GM19372 (cell line): ENCODE data around the gene RPL19.

Source experiments
- ATAC-seq: cut with Tn5 transposase; IDR thresholded peaks from one replicate; pipeline ENCODE4 v1.9.1; 2021; ENCODE audit warnings: mild to moderate bottlenecking, low read depth, moderate library complexity; ENCODE audit not compliant: unreplicated experiment

Gene RPL19

DNA sequence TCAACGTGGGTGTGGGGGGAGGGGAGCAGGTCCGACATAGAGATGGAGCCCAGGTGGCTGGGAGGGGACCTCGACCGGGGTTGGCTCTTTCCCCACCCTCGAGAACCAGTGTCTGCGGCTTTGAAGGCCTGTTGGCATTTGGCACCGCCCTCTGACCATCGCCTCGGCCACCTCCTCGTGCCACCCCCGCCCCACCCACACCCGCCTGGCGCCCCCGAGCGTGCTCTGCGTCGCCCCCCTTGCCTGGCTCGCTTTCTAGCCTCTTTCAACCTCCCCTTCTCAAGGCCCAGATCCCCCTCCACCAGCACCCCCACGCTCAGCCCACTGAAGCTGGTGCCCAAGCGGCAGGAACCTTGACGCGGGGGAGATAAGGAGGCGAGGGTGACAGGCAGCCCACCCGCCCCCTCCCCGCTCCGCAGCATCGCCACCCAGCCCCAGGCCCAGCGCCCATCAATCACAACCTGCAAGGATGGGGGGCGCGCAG lies 3.2 kb upstream of the RPL19 start:
- no peak for ATAC-seq

DNA sequence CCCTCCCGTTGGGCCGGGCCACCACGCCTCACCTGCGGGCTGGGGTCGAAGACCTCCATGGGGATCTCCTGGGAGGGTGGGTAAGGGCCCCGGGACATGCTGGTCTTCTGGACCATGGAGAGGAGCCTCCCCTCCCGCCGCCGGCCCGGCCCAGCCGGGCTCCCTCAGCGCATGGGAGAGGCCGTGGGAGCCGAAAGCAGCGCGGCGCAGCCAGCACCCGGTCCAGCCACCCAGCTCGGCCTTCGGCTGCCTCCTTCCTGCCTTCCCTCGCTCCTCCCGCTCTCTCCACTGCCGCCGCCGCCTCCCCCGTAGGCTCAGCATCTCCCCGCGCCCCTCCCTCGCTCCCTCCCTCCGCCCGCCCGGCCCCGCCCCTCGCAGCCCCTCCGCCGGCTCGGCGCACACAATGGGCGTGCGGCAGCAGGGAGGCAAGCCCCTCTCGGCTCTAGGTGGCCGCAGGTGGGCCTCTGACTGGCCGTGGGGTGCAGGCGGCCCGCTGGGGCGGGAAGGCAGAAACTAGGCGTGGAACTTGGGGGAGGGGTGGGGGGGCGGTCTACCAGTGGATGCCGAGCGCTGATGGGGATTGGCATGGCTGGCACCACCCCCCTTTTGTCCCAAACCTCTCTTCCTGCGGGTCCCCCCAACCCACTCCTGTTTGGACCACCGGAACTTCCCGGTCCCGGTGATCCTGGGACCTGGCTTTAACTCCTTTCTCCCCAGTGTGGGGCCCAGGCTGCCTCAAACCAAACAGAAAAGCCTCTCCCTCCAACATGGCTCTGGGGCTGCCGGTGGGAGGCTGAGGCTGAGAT lies 2.5 kb upstream of the RPL19 start, which contains the start of gene CACNB1:
Gene CACNB1, minus strand, starts transcription at position 290 of the 806 bp plus-strand sequence. Its CDS starts 174 bp downstream, at position 116.
- no peak for ATAC-seq

DNA sequence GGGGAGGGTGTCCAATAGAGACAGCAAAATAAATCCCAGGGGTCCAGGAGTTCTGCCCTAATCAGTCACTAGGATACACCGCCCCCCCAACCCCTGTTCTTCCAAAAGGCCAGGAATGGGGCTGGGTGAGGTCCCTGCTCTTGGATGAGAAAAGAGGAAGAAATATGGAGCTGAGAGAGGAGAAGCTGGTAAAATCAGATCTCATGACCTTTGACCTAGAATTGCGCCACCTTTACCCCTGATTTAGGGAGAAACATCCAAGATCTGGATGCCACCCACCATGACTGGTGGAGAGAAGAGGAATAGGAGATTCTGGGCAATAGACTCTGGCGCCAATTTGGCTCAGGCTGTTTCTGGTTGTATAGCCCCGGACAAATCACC lies 1.9 kb upstream of the RPL19 start:
- no peak for ATAC-seq

DNA sequence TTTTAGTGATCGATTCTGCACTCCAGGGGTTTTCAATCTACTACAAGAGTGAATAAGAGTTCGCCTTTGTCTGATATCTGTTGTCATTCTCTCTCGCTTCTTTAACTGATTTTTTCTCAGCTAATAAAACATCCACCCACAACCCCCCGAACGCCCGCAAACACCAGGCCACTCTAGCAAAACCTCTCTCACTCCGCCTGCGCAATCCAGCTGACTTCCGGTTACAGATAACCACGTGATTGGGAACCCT lies 338 bp upstream of the RPL19 start:
- ATAC-seq = peak; percentile 56

DNA sequence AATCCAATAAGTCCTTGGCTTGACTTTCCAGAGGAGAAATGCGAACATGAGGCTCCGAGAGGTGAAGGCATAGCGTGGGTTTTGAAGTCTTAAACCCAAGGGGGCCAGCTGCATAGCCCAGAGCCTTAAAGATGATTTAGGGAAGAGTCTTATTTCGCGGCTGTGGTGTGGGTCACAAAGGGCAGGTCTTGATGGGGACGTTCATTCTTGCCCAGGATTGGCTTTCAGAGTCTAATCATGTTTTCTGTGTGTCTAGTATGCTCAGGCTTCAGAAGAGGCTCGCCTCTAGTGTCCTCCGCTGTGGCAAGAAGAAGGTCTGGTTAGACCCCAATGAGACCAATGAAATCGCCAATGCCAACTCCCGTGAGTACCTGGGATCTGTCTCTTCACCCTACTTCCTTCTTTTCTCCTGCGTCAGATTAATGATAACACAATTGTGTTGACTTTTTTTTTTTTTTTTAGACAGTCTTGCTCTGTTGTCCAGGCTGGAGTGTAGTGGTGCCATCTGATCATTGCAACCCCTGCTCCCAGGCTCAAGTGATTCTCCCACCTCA lies 951 bp downstream of the RPL19 start:
- no peak for ATAC-seq

DNA sequence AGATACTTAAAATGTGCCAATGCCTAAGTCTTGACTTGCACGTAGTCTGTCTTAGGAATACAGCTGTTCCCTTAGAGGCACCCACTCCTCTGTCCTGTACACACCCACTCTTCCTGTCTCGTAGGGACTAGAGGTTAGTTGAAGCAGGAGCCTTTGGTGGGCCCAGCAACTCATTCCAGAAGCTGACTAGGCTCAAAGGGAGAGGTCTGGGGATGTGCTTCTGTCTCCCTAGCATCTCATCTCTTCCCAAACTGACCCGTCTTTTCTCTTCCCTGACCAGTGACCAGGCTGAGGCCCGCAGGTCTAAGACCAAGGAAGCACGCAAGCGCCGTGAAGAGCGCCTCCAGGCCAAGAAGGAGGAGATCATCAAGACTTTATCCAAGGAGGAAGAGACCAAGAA lies 4.2 kb downstream of the RPL19 start:
- no peak for ATAC-seq

DNA sequence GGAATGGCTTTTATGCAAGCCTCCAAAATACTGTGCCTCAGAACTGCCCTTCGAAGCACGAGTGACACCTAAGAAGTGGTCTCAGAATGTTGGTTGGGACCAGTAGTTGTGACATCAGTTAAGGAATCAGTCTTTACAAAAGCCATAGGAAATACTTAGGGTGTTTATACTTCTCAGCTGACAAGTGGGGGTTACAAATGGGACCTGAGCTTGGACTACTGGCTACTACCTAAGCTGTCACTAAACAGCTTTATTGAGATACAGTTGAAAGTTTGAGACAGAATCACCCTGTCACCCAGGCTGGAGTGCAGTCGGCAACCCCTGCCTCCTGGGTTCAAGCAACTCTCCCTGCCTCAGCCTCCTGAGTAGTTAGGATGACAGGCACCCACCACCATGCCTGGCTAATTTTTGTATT lies 5.0 kb downstream of the RPL19 start:
- no peak for ATAC-seq

DNA sequence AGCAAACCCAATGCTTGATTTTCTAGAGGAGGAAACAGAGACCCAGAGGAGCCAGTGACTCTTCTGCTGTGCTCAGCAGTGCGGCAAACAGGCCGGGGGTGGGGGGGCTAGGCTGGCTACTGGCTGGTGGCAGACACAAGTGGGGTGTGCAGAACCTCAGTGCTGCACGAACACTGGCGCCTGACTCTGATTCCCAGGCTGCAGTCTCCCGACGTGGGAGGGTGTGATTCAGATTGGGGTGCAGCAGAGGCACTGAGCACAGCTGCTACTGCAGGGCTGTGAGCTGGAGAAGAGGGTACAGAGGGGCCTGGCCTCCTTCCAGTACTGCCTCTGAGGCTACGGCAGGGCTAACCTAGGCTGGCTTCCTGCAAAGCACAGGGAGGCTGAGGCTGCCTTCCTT lies 8.1 kb downstream of the RPL19 start:
- ATAC-seq = no peak

DNA sequence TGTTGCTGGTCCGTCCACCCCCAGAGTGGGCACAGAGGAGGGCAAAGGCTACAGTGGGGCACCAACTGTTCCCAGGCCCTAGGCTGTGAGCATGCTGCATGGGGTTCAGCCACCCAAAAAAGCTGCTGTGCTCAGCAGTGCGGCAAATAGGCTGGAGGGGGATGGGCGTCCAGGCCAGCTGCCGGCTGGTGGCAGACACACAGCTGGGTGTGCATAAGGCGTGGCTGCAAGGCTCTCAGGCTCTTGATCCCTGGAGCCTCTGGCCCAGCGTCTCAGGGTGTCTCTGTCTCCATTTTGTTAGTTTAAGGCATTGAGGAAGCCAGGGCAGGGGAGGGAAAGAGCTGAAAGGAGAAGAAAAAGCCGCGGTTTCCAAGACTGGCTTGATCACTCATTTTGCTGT lies 8.8 kb downstream of the RPL19 start:
- no peak for ATAC-seq

DNA sequence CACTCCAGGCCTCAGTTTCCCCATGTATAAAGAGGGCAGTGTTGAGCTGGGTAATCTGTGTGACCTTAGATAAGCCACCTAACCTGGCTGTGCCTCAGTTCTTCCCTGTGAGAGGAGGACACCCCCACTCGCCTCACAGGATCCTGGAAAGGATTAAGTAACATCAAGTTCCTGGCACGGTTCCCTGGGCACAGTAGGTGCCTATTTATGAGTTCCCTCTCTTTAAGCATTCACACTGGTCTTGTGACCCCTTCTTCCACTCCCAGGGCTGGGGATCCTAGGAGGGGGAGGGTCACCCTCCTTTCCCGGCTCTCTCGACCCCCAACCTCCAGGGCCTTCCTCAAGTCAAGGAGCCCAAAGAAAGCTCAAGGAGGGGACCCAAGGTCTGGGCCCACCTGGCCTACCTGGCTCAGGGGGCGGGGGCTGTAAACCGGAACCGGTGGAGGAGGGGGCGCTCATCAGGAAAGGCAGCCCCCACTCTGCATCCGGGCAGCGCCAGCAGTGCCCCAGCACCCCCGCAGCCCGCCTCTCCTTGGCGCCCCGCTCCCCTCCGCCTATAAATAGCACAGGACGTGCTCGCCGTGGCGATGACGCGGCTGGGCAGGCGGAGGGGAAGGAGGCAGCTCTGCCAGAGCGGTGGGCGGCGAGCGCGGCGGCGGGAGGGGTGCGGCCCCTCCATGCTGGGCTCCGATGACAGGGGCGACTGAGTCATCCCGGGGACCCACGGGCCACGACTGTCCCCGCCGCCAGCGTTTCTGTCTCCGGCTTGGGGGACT lies 9.4 kb downstream of the RPL19 start:
- ATAC-seq = no peak

DNA sequence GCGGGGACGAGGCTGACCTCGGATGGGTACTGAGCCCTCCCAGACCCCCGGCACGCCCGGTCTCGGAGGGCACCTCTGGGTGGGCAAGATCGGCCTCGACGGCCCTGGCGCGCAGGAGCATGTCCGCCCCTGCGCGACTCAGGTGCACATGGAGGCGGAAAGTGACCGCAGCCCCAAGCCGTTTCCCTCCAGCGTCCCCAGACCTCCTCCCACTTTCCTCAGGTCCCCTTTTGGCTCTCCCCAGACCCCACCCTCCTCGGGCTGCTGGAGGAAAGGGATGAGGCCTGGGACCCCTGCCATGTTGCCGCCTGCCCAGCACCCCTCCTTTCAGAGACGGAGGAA lies 10.0 kb downstream of the RPL19 start:
- ATAC-seq = no peak

DNA sequence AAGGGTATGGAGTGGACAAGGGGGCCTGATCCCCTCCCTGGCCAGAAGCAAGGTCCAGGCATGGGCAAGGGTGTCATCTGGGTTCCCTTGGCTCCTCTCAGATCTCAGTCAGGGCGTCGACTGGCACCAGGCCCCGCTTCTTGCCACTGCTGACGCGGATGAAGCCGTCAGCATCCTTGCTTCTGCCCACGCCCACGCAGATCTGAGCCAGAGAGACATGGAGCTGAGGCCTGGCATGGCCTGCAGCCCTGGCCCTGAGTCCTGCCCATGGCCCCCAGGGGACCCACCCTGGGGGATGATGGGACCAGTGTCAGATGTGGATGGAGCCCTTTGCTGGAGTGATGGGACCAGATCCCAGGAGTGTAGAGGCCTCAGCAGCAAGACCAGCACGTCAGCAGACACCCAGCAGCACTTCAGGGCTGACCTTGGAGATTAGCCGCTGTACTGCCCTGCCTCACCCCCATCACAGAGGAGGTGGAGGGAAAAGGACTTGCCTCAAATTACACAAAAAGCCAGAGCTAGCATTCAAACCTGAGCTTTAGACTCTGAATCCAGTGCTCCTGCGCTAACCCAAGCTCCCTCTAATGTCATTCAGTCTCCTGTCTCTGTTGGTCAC lies 12.2 kb downstream of the RPL19 start:
- ATAC-seq = no peak

DNA sequence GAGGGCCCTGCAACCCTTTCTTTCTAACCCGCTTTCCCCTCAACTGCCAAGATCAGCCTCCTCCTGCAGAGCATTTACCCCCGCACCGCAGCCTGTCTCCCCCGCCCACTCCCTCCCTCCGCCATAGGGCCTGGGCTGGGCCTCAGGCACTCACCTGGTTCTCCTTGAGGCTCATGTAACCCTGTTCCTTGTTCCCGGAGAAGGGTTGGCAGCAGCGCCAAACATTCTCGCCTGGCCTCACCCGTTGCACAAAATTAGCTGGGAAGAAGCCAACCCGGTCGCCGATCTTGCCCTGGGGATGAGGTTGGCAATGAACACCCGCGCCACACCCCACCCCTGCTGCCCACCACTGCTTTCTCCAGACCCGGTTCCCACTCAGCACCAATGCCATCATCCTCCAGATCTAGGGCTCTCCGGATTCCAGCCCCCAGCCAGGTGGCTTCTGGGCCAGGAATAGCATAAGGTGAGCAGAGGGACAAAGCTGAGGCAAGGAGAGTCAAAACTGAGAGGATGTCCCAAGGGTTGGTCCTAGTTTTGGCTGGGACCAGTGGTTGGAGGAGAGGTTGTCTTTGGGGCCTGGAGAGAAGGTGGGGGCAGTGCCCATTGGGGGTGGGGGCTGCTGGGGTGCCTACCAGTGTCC lies 12.9 kb downstream of the RPL19 start:
- ATAC-seq = no peak

DNA sequence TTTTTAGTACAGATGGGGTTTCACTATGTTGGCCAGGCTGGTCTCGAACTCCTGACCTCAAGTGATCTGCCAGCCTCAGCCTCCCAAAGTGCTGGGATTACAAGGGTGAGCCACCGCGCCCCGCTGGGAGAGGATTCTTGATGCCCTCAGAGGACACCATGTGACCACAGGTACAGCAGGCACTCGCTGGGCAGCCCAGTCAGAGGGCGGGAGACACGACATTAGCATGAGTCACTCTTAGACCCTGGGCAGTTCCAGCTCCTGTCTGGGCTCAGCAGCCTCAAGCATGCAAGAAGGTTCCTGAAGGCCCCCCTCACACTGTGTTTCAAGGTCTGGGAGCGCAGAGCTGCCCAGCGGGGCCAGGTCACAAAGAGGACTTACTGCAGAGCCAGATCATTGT lies 13.8 kb downstream of the RPL19 start:
- ATAC-seq = no peak

DNA sequence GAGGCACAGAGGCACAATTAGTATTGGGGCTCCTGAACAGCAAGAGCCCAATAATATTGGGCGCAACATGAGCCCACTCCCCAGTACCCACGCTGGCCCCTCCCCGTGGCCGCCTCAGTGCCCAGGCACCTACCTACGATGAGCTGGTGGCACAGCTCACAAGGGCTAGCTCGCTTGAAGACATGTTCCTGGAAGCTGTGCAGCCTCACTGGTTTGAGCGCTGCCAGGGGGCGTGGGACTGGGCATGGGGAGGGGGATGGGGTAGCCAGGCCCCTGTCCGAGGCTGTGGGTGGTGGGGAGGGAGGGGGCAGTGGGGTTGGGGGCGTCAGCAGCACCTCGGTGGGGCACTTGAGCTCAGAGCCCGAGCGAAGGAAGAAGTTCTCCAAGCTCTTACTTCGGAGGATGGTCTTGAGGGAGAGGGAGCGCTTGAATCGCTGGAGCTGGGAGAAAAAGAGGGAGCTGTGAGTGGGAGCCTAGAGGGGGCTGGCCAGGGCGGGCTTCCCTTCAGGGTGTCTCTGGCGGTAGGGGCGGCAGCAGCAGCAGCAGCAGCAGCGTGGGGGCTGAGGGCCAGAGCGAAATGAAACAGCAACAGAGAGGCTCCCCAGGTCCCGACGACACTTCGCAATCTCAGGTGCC lies 17.8 kb downstream of the RPL19 start:
- no peak for ATAC-seq

DNA sequence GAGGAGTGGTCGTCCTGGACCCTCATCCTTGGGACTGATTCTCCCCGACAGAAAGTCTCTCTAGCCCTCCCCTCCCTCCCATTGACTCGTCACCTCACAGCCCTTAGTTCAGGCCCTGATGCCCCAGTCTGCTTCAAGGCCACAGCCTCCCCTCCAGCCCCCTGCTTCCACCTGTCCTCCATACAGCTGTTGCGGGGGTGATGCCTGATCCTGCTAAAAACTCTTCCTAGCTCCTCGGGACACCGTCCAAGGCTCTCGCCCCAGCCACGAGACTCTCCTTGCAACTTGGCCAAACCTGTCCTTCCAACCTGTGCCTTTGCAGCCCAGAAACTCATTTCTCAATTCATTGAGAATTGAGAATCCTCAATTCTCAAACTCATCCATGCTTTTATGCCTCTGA lies 18.8 kb downstream of the RPL19 start:
- ATAC-seq = no peak

DNA sequence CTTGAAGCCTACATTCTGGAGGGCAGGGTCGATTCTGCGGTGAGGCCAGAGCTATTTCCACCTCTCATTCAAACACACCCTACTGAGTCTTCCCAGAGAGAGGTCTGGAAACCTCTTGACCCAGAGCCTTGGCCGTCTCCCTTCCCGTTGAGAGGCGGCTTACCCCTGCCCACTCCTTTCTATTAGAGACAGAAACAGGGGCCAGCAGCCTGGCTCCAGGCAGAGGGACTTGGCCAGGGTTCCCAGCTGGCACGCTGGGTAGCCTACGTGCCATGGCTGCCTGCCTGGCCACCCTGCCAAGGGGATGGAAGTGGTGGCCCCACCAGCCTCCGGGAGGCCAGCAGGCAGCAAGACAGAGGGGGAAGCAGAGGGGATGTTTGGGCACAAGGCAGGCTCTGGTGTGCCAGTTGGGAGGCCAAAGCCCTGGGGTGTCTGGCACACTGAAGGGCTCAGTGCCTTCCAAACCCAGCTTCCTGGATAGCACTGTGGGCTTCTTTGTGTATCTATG lies 19.6 kb downstream of the RPL19 start:
- ATAC-seq = no peak

DNA sequence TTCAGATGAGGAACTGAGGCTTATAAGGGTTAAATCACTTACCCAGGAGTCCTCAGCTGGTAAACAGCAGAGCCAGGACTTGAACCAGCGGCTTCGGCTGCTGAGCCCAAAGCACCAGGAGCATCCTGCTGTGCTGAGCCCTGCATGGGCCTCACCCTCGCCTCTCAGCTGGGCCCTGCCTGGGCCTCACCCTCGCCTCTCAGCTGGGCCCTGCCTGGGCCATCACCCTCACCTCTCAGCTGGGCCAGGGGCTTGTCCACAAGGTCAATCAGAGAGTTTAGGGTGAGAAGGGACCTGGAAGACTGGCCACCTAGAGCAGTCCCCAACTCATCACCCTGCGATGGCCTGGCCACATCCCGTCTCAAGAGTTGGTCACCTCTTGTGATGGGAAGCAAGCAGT lies 21.5 kb downstream of the RPL19 start:
- ATAC-seq = no peak

DNA sequence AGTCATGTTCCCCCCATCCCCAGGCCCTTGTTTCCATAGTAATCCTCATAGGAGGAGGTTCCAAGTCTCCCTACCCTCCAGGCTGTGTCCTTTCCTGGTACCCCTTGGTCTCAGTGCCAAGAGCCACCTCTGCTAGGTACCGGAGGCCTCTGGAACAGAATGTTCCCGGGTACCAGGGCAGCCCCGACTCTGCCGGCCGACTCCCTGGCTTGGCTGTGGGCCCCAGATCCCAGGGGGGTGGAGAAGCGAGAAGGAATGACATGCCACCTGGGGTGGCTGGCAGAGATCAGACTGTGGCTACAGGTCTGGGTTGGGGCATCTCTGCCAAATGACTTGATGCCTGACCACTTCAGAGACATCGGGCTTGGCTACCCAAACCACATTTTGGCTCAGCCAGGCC lies 22.1 kb downstream of the RPL19 start:
- ATAC-seq = no peak
